Measurements from ENCODE around the gene CD207.

- TF ChIP-seq POLR2A (IDR thresholded peaks at IDR 0.05; ENCODE audit: low read length) (no peak), GATA1 (IDR thresholded peaks at IDR 0.05; ENCODE audit: low read depth, low read length) (no peak)
Measured at GRCh38 chr2:70834106-70834505, 1.5 kb downstream of the CD207 start.

All from erythroblast (primary cell).